ENCODE data around the gene SLC6A3. TPM values are rescaled to one million over a fixed set of nuclear protein-coding genes. Genes with fewer than 3 reads are reported as not detected.

SLC6A3 gene
- total RNA-seq, 1 donor from 2014 or later = not detected

- Mint-ChIP-seq H3K27me3 (peaks cover 34% of the 10 kb centered on the region), H3K27ac (no peak overlapping the region), H3K9me3 (ENCODE audit: low read depth) (no peaks in the 10 kb centered on the region), H3K4me1 (ENCODE audit: low read depth) (no peaks in the 10 kb centered on the region), H3K4me3 (ENCODE audit: low read depth) (no peak overlapping the region), H3K36me3 (ENCODE audit: insufficient read depth) (no peaks in the 10 kb centered on the region)
- DNase-seq (ENCODE audit: low spot score, unreplicated experiment) = no peak
- TF ChIP-seq, protein P1, sequence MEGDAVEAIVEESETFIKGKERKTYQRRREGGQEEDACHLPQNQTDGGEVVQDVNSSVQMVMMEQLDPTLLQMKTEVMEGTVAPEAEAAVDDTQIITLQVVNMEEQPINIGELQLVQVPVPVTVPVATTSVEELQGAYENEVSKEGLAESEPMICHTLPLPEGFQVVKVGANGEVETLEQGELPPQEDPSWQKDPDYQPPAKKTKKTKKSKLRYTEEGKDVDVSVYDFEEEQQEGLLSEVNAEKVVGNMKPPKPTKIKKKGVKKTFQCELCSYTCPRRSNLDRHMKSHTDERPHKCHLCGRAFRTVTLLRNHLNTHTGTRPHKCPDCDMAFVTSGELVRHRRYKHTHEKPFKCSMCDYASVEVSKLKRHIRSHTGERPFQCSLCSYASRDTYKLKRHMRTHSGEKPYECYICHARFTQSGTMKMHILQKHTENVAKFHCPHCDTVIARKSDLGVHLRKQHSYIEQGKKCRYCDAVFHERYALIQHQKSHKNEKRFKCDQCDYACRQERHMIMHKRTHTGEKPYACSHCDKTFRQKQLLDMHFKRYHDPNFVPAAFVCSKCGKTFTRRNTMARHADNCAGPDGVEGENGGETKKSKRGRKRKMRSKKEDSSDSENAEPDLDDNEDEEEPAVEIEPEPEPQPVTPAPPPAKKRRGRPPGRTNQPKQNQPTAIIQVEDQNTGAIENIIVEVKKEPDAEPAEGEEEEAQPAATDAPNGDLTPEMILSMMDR (IDR thresholded peaks at IDR 0.05; ENCODE audit: unreplicated experiment) = no peak
These were observed 39.4 kb downstream of the SLC6A3 start for GRCh38 chr5:1405539-1406530.

GRCh38 chr5:1405121-1405520 lies 40.1 kb downstream of the SLC6A3 start:
- Mint-ChIP-seq H3K9me3 (ENCODE audit: low read depth) (no peaks in the 10 kb centered on the region), H3K4me1 (ENCODE audit: low read depth) (no peaks in the 10 kb centered on the region), H3K36me3 (ENCODE audit: insufficient read depth) (no peaks in the 10 kb centered on the region), H3K4me3 (ENCODE audit: low read depth) (no peak overlapping the region), H3K27ac (no peak overlapping the region), H3K27me3 (peaks cover 34% of the 10 kb centered on the region)
- no peak for DNase-seq (ENCODE audit: low spot score, unreplicated experiment)
- TF ChIP-seq, protein P1 (IDR thresholded peaks at IDR 0.05; ENCODE audit: unreplicated experiment) = no peak

DNA sequence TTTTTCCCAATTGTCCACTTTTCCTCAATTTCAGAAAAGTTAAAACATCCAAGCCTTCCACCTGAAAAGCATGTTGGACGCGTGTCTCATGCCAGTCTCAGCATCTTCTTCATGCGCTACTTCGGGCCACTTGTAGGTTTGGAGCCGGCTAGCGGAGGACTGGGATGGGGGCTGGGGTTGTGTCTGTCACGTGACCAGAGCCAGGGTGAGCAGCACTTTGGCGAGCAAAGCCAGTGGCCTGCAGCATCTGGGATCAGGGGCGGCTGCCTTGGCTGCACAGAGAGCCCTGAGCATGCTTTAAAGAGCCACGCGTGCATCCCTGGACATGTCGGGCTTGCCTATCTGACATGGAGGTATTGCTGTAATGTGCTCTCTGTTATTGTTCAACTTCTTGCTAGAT lies 41.2 kb downstream of the SLC6A3 start:
- TF ChIP-seq, protein P1 (IDR thresholded peaks at IDR 0.05; ENCODE audit: unreplicated experiment) = no peak
- peaks cover 3% of the 10 kb centered on the region for H3K9me3 Mint-ChIP-seq (ENCODE audit: low read depth)
- H3K4me3 Mint-ChIP-seq (ENCODE audit: low read depth) = no peak overlapping the region
- H3K27ac Mint-ChIP-seq = no peak overlapping the region
- peaks cover 34% of the 10 kb centered on the region for H3K27me3 Mint-ChIP-seq
- no peaks in the 10 kb centered on the region for H3K4me1 Mint-ChIP-seq (ENCODE audit: low read depth)
- no peak for DNase-seq (ENCODE audit: low spot score, unreplicated experiment)
- H3K36me3 Mint-ChIP-seq (ENCODE audit: insufficient read depth) = no peaks in the 10 kb centered on the region

DNA sequence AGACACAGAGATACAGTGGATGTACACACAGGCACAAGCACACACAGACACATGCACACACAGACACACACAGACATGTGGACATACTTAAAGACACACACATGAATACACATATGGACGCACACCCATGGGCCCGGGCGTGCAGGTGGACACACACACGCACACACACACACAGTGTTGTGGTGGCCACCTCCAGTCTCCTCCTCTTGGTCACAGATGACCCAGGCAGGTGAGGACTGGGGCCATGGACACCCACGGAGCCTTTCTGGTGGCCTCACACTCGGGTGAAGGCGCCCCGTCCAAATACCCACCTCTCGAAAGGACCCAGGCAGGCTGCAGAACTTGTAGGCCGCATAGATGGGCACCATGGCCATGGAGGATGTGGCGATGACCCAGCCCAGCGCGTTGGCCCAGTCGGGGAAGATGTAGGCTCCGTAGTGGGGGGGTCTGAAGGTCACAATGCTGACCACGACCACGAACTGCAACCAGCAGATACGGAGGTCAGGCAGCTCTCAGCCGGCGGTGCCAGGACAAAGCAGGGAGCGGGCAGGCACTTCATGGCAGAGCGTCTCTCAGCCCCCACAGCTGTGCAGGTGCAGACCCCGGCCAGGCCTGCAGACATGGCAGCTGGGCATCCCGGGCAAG lies 42.5 kb downstream of the SLC6A3 start:
- TF ChIP-seq, protein P1 (IDR thresholded peaks at IDR 0.05; ENCODE audit: unreplicated experiment) = no peak
- peaks cover 4% of the 10 kb centered on the region for H3K9me3 Mint-ChIP-seq (ENCODE audit: low read depth)
- no peaks in the 10 kb centered on the region for H3K4me1 Mint-ChIP-seq (ENCODE audit: low read depth)
- no peak for DNase-seq (ENCODE audit: low spot score, unreplicated experiment)
- H3K4me3 Mint-ChIP-seq (ENCODE audit: low read depth) = no peak overlapping the region
- H3K27ac Mint-ChIP-seq = no peak overlapping the region
- peaks cover 41% of the 10 kb centered on the region for H3K27me3 Mint-ChIP-seq
- no peaks in the 10 kb centered on the region for H3K36me3 Mint-ChIP-seq (ENCODE audit: insufficient read depth)

DNA sequence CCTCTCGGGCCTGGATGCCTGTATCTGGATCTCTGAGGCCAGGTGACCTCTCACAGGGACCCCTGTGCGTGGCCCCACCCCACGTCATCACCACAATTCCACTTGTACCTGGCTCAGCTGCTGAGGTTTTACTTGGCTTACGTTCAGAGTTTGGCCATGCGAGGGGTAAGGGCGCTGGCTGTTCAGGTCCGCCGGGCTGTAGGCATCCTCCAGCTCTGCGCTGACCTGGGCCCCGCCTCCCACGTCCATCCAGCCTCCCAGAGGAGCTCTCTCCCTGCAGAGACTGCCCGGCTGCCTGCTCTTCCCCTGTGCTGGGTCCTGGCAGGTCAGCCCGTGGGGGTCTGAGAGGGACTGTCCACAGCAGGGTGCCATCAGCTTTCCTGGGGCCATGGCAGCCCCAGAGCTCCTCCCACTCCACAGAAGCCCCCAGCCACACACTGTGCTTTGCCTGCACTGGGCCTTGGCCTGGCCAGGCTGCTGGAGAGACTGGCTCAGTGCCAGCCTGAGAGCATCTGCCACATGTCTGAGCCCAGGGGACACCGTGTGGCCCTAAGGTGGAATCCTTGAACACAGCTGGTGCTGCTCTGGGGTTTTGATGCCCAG lies 43.6 kb downstream of the SLC6A3 start:
- TF ChIP-seq, protein P1 (IDR thresholded peaks at IDR 0.05; ENCODE audit: unreplicated experiment) = no peak
- DNase-seq (ENCODE audit: low spot score, unreplicated experiment) = no peak
- H3K27ac Mint-ChIP-seq = no peak overlapping the region
- H3K4me1 Mint-ChIP-seq (ENCODE audit: low read depth) = no peaks in the 10 kb centered on the region
- H3K27me3 Mint-ChIP-seq = peaks cover 42% of the 10 kb centered on the region
- H3K36me3 Mint-ChIP-seq (ENCODE audit: insufficient read depth) = no peaks in the 10 kb centered on the region
- peaks cover 4% of the 10 kb centered on the region for H3K9me3 Mint-ChIP-seq (ENCODE audit: low read depth)
- H3K4me3 Mint-ChIP-seq (ENCODE audit: low read depth) = no peak overlapping the region

All from progenitor cell of endocrine pancreas (in vitro differentiated cells).